ENCODE results near the gene GABBR2. TPM values are rescaled to one million over a fixed set of nuclear protein-coding genes. Genes with fewer than 3 reads are reported as not detected.

The GABBR2 gene
- polyA plus RNA-seq, 1 of the 3 experiments (the other 2 are of a cell fraction), result not detected

- ChIA-PET CTCF (interaction anchor here (0.8 to 1.5 kb wide), 6 partner anchors 13 to 50 kb away, joined by 3 read pairs; no protein-coding TSS in a partner anchor), POLR2A (no interaction called here)
- Histone ChIP-seq H3K9me3 (no peaks in the 10 kb centered on the region), H4K20me1 (ENCODE audit: insufficient read depth) (no peaks in the 10 kb centered on the region), H3F3A (replicated peaks; ENCODE audit: insufficient read depth) (no peaks in the 10 kb centered on the region), H3K27ac (ENCODE audit: low read depth in 2 of 2, low read length in 1 of 2) (no peak overlapping the region), H3K9me2 (no peaks in the 10 kb centered on the region), H3K27me3 (ENCODE audit: insufficient read depth) (no peaks in the 10 kb centered on the region; the same call in 1 of the 2 replicates), H2AFZ (ENCODE audit: low read depth) (no peak overlapping the region), H3K4me1 (ENCODE audit: control insufficient read depth in 1 of 2, insufficient read depth in 2 of 2, low read depth in 1 of 2, low read length in 1 of 2) (no peaks in the 10 kb centered on the region), H3K9ac (no peak overlapping the region), H3K4me3 (ENCODE audit: low read depth in 2 of 2, low read length in 1 of 2) (no peak overlapping the region; a peak in 1 of 4 replicates), H3K79me2 (ENCODE audit: insufficient read depth) (no peaks in the 10 kb centered on the region), H3K4me2 (no peak overlapping the region), H3K36me3 (replicated peaks in 1 of 2; ENCODE audit: control insufficient read depth in 1 of 2, insufficient read depth in 2 of 2, low read length in 1 of 2) (no peaks in the 10 kb centered on the region)
- peak; percentile 53 for TF ChIP-seq CTCF (IDR thresholded peaks at IDR 0.05)
- no peak for TF ChIP-seq JUND (IDR thresholded peaks at IDR 0.05)
- DNase-seq, result no peak
- WGBS (ENCODE audit: low lambda C conversion rate), result 15% methylated on average over 9 of the region's 9 CpGs
Measured at GRCh38 chr9:98678244-98678842, 30.4 kb downstream of the GABBR2 start.

- no peak for DNase-seq
- Histone ChIP-seq H3K9me2 (no peaks in the 10 kb centered on the region), H3F3A (replicated peaks; ENCODE audit: insufficient read depth) (no peaks in the 10 kb centered on the region), H3K9ac (no peak overlapping the region), H3K36me3 (replicated peaks in 1 of 2; ENCODE audit: control insufficient read depth in 1 of 2, insufficient read depth in 2 of 2, low read length in 1 of 2) (no peaks in the 10 kb centered on the region), H3K9me3 (no peaks in the 10 kb centered on the region), H3K79me2 (ENCODE audit: insufficient read depth) (no peaks in the 10 kb centered on the region), H3K4me3 (ENCODE audit: low read depth in 2 of 2, low read length in 1 of 2) (no peak overlapping the region), H3K27me3 (ENCODE audit: insufficient read depth) (no peaks in the 10 kb centered on the region; the same call in 1 of the 2 replicates), H3K4me1 (ENCODE audit: control insufficient read depth in 1 of 2, insufficient read depth in 2 of 2, low read depth in 1 of 2, low read length in 1 of 2) (no peaks in the 10 kb centered on the region), H2AFZ (ENCODE audit: low read depth) (no peak overlapping the region), H3K27ac (ENCODE audit: low read depth in 2 of 2, low read length in 1 of 2) (no peak overlapping the region), H3K4me2 (no peak overlapping the region), H4K20me1 (ENCODE audit: insufficient read depth) (no peaks in the 10 kb centered on the region)
- ChIA-PET POLR2A (no interaction called here), CTCF (no interaction called here)
- no peak for TF ChIP-seq REST (IDR thresholded peaks at IDR 0.05; ENCODE audit: low read depth, low read length)
- no peak for TF ChIP-seq EZH2phosphoT487 (IDR thresholded peaks at IDR 0.05; ENCODE audit: borderline replicate concordance, low read depth)
- TF ChIP-seq FOXM1 (IDR thresholded peaks at IDR 0.05; ENCODE audit: low read depth), result no peak
- TF ChIP-seq, protein P1, sequence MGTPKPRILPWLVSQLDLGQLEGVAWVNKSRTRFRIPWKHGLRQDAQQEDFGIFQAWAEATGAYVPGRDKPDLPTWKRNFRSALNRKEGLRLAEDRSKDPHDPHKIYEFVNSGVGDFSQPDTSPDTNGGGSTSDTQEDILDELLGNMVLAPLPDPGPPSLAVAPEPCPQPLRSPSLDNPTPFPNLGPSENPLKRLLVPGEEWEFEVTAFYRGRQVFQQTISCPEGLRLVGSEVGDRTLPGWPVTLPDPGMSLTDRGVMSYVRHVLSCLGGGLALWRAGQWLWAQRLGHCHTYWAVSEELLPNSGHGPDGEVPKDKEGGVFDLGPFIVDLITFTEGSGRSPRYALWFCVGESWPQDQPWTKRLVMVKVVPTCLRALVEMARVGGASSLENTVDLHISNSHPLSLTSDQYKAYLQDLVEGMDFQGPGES (IDR thresholded peaks at IDR 0.05; ENCODE audit: low read depth, low read length), result no peak
- 18% methylated on average over 5 of the region's 5 CpGs for WGBS (ENCODE audit: low lambda C conversion rate)
Measured at GRCh38 chr9:98673681-98674080, 35.1 kb downstream of the GABBR2 start.
